Neural cell (in vitro differentiated cells): ENCODE results near the gene INSRR. TPM values are rescaled to one million over a fixed set of nuclear protein-coding genes. Genes with fewer than 3 reads are reported as not detected.

Experiments
- H2AFZ ChIP-seq: fragments of 200-600, 300-800 bp; sonication (generic), shearing (Covaris generic); 2 replicates; pipeline ENCODE4 v1.6.0; 2014; ENCODE audit warnings: low read depth, mild to moderate bottlenecking, antibody characterized with exemption, low read length, moderate library complexity
- H3F3A ChIP-seq: fragments of 200-600 bp; shearing (Covaris generic); 2 replicates; pipeline ENCODE4 v1.6.1; 2016; ENCODE audit warnings: mild to moderate bottlenecking, moderate library complexity, mixed read lengths, antibody characterized with exemption, low read length; ENCODE audit not compliant: insufficient read depth, poor library complexity, severe bottlenecking
- H3K27ac ChIP-seq: fragments of 200-600, 300-800 bp; sonication (generic), shearing (Covaris generic); 2 replicates; pipeline ENCODE4 v1.5.1; 2014; ENCODE audit warnings: mild to moderate bottlenecking, low read length, moderate library complexity
- H3K27me3 ChIP-seq: fragments of 300-800, 200-600 bp; sonication (generic), shearing (Covaris generic); 2 replicates; pipeline ENCODE4 v1.6.0; 2014; ENCODE audit warnings: mild to moderate bottlenecking, low read depth, low read length, moderate library complexity; ENCODE audit not compliant: insufficient read depth
- H3K36me3 ChIP-seq: fragments of 300-800, 200-600 bp; sonication (generic), shearing (Covaris generic); 2 replicates; pipeline ENCODE4 v1.5.1; 2014; ENCODE audit warnings: mild to moderate bottlenecking, antibody characterized with exemption, low read length, moderate library complexity; ENCODE audit not compliant: insufficient read depth
- H3K4me2 ChIP-seq: fragments of 300-800, 200-600 bp; sonication (generic), shearing (Covaris generic); 2 replicates; pipeline ENCODE4 v1.6.0; 2014; ENCODE audit warnings: mild to moderate bottlenecking, low read length
- H3K4me3 ChIP-seq: fragments of 300-800, 200-600 bp; sonication (generic), shearing (Covaris generic); 2 replicates; pipeline ENCODE4 v1.5.1; 2014; ENCODE audit warnings: mild to moderate bottlenecking, low read length, moderate library complexity
- H3K79me2 ChIP-seq: fragments of 200-600 bp; shearing (Covaris generic); replicated peaks from 2 replicates; pipeline ENCODE4 v1.6.0; 2014; ENCODE audit warnings: mild to moderate bottlenecking, low read length, moderate library complexity; ENCODE audit not compliant: insufficient read depth
- H3K9ac ChIP-seq: fragments of 300-800, 200-600 bp; sonication (generic), shearing (Covaris generic); 2 replicates; pipeline ENCODE4 v1.6.1; 2016; ENCODE audit warnings: mild to moderate bottlenecking, low read length, mixed read lengths
- H3K9me2 ChIP-seq: fragments of 200-600 bp; shearing (Covaris generic); 2 replicates; pipeline ENCODE4 v1.6.1; 2016; ENCODE audit warnings: mild to moderate bottlenecking, low read length, mixed read lengths; ENCODE audit not compliant: insufficient read depth
- H3K9me3 ChIP-seq: fragments of 200-600, 300-800 bp; sonication (generic), shearing (Covaris generic); 2 replicates; pipeline ENCODE4 v1.6.1; 2016; ENCODE audit warnings: mild to moderate bottlenecking, mixed run types, low read length, moderate library complexity, mixed read lengths
- H4K20me1 ChIP-seq: fragments of 200-600 bp; shearing (Covaris generic); 2 replicates; pipeline ENCODE4 v1.6.1; 2016; ENCODE audit warnings: mild to moderate bottlenecking, mixed run types; ENCODE audit not compliant: insufficient read depth
- CTCF ChIP-seq: fragments of 450-650 bp; IDR thresholded peaks from 2 replicates; pipeline ENCODE4 v1.5.1; 2014; ENCODE audit warnings: antibody characterized with exemption, mild to moderate bottlenecking, moderate library complexity; ENCODE audit not compliant: poor library complexity, severe bottlenecking
- EP300 ChIP-seq: fragments of 450-650 bp; conservative IDR thresholded peaks from 2 replicates; pipeline ENCODE4 v1.6.1; 2014; ENCODE audit warnings: antibody characterized with exemption, mild to moderate bottlenecking, moderate library complexity; ENCODE audit not compliant: poor library complexity, severe bottlenecking
- EZH2 ChIP-seq: fragments of 200-600, 300-800 bp; shearing (Covaris generic), sonication (generic); IDR thresholded peaks from 2 replicates; pipeline ENCODE4 v1.6.1; 2014; ENCODE audit warnings: antibody characterized with exemption, low read length, borderline replicate concordance, mild to moderate bottlenecking; ENCODE audit not compliant: insufficient read depth, poor library complexity, severe bottlenecking
- MXI1 ChIP-seq: fragments of 450-650 bp; conservative IDR thresholded peaks from 2 replicates; pipeline ENCODE4 v1.6.1; 2014; ENCODE audit warnings: antibody characterized with exemption, mild to moderate bottlenecking; ENCODE audit not compliant: poor library complexity, severe bottlenecking
- POLR2AphosphoS5 ChIP-seq: IDR thresholded peaks from 2 replicates; pipeline ENCODE4 v1.6.1; 2012
- RAD21 ChIP-seq: fragments of 450-650 bp; conservative IDR thresholded peaks from 2 replicates; pipeline ENCODE4 v1.6.1; 2014; ENCODE audit warnings: antibody characterized with exemption, mild to moderate bottlenecking, moderate library complexity
- REST ChIP-seq: IDR thresholded peaks from 2 replicates; pipeline ENCODE4 v1.6.1; 2012; ENCODE audit warnings: borderline replicate concordance
- SMC3 ChIP-seq: fragments of 450-650 bp; conservative IDR thresholded peaks from 2 replicates; pipeline ENCODE4 v1.6.1; 2014; ENCODE audit warnings: antibody characterized with exemption, mild to moderate bottlenecking, moderate library complexity; ENCODE audit not compliant: poor library complexity
- TAF1 ChIP-seq: IDR thresholded peaks from 2 replicates; pipeline ENCODE4 v1.6.1; 2012; ENCODE audit warnings: low read depth
- polyA plus RNA-seq: library from polyadenylated mRNA; depleted of rRNA; stranded (reverse); fragments of >200 nt; gene quantifications from 2 replicates; pipeline ENCODE4 v1.2.3, GENCODE V29; 2014

INSRR gene
- polyA plus RNA-seq, 1 donor from 2014 or later = 3.0 TPM

- no peak for TF ChIP-seq RAD21
- no peak for TF ChIP-seq POLR2AphosphoS5
- no peak for TF ChIP-seq MXI1
- TF ChIP-seq REST = no peak
- no peak for TF ChIP-seq SMC3
- TF ChIP-seq TAF1 = no peak
- no peak for TF ChIP-seq CTCF
- no peak for TF ChIP-seq EP300
- TF ChIP-seq EZH2 = no peak
- H3K27ac ChIP-seq = no peak within 1 kb of the TSS
- H3F3A ChIP-seq = no peaks in the 10 kb centered on the region
- H3K4me2 ChIP-seq = no peak within 1 kb of the TSS
- H4K20me1 ChIP-seq = no peaks in the 10 kb centered on the region
- no peak within 1 kb of the TSS for H3K9ac ChIP-seq
- H3K79me2 ChIP-seq = no peaks in the 10 kb centered on the region
- H2AFZ ChIP-seq = no peak within 1 kb of the TSS
- H3K4me3 ChIP-seq = no peak within 1 kb of the TSS
- H3K36me3 ChIP-seq = no peaks in the 10 kb centered on the region
- H3K9me2 ChIP-seq = no peaks in the 10 kb centered on the region
- H3K9me3 ChIP-seq = no peaks in the 10 kb centered on the region
- H3K27me3 ChIP-seq = peaks cover 46% of the 10 kb centered on the region
These were observed 34.4 kb upstream of the INSRR start, which contains the start of gene PEAR1 for GRCh38 chr1:156893048-156893953. PEAR1 (plus strand) TSS chr1:156893718; CDS start chr1:156903927, 10,209 bp downstream.

- Histone ChIP-seq H4K20me1 (no peaks in the 10 kb centered on the region), H3K4me2 (no peak overlapping the region), H3F3A (no peaks in the 10 kb centered on the region), H3K79me2 (no peaks in the 10 kb centered on the region), H3K36me3 (no peaks in the 10 kb centered on the region), H3K9ac (no peak overlapping the region), H3K4me3 (no peak overlapping the region), H3K27me3 (peaks cover 46% of the 10 kb centered on the region), H3K27ac (no peak overlapping the region), H3K9me2 (no peaks in the 10 kb centered on the region), H2AFZ (no peak overlapping the region), H3K9me3 (no peaks in the 10 kb centered on the region)
- TF ChIP-seq RAD21 (peak; percentile 39), SMC3 (peak; percentile 69), CTCF (peak; percentile 74), EP300 (no peak), MXI1 (no peak)
These were observed 33.5 kb upstream of the INSRR start for GRCh38 chr1:156892190-156893047.
